HG02759 (cell line): ENCODE results near the gene LRRC4C.

ENCODE experiments used
- ATAC-seq: cut with Tn5 transposase; IDR thresholded peaks from one replicate; pipeline ENCODE4 v1.9.1; 2021; ENCODE audit warnings: mild to moderate bottlenecking, moderate library complexity; ENCODE audit not compliant: unreplicated experiment

LRRC4C gene

GRCh38 chr11:41133023-41133422 is 326.4 kb downstream of the LRRC4C start:
- ATAC-seq = no peak

GRCh38 chr11:41121600-41121999 is 337.9 kb downstream of the LRRC4C start:
- ATAC-seq = no peak

- no peak for ATAC-seq
Observed at GRCh38 chr11:41119484-41119883, 340.0 kb downstream of the LRRC4C start.

- no peak for ATAC-seq
Observed at GRCh38 chr11:41118521-41118920, 340.9 kb downstream of the LRRC4C start.

GRCh38 chr11:41116970-41117369 is 342.5 kb downstream of the LRRC4C start:
- no peak for ATAC-seq

- ATAC-seq = no peak
Observed at GRCh38 chr11:41115066-41115465, 344.4 kb downstream of the LRRC4C start.

GRCh38 chr11:41113160-41113559 is 346.3 kb downstream of the LRRC4C start:
- no peak for ATAC-seq

- no peak for ATAC-seq
Observed at GRCh38 chr11:41110527-41110926, 348.9 kb downstream of the LRRC4C start.

GRCh38 chr11:41102471-41102870 is 357.0 kb downstream of the LRRC4C start:
- no peak for ATAC-seq

- ATAC-seq = no peak
Observed at GRCh38 chr11:41099654-41100053, 359.8 kb downstream of the LRRC4C start.

- no peak for ATAC-seq
Observed at GRCh38 chr11:41085123-41085522, 374.3 kb downstream of the LRRC4C start.

- no peak for ATAC-seq
Observed at GRCh38 chr11:41081756-41082285, 377.6 kb downstream of the LRRC4C start.

- ATAC-seq = no peak
Observed at GRCh38 chr11:41074318-41074717, 385.1 kb downstream of the LRRC4C start.

- ATAC-seq = no peak
Observed at GRCh38 chr11:41065432-41065831, 394.0 kb downstream of the LRRC4C start.

- ATAC-seq = no peak
Observed at GRCh38 chr11:41058138-41058537, 401.3 kb downstream of the LRRC4C start.

GRCh38 chr11:41056892-41057569 is 402.4 kb downstream of the LRRC4C start:
- ATAC-seq = no peak

GRCh38 chr11:41053894-41054293 is 405.6 kb downstream of the LRRC4C start:
- no peak for ATAC-seq

GRCh38 chr11:41051919-41052635 is 407.4 kb downstream of the LRRC4C start:
- ATAC-seq = no peak

- no peak for ATAC-seq
Observed at GRCh38 chr11:41050791-41051190, 408.7 kb downstream of the LRRC4C start.

GRCh38 chr11:41047229-41047628 is 412.2 kb downstream of the LRRC4C start:
- ATAC-seq = no peak

- no peak for ATAC-seq
Observed at GRCh38 chr11:41045266-41045665, 414.2 kb downstream of the LRRC4C start.

- no peak for ATAC-seq
Observed at GRCh38 chr11:41044747-41045146, 414.7 kb downstream of the LRRC4C start.
